Measurements from ENCODE around the gene ANKS3.

GRCh38 chr16:4704491-4704890 is 29.6 kb downstream of the ANKS3 start:
- TF ChIP-seq POLR2A (IDR thresholded peaks at IDR 0.05; ENCODE audit: borderline replicate concordance, extremely low read depth, insufficient read depth, insufficient read length) (no peak), MAX (IDR thresholded peaks at IDR 0.05) (no peak), POLR2AphosphoS5 (IDR thresholded peaks at IDR 0.05; ENCODE audit: low read depth, low read length) (no peak), CTCF (IDR thresholded peaks at IDR 0.05 in 2 of 3, conservative IDR thresholded peaks at IDR 0.05 in 1 of 3; ENCODE audit: borderline replicate concordance in 1 of 3, insufficient read depth in 1 of 3, low read depth in 2 of 3, low read length in 2 of 3) (no peak), YY1 (IDR thresholded peaks at IDR 0.05; ENCODE audit: extremely low read depth, insufficient replicate concordance, low read depth, low read length) (no peak)
